Measurements from ENCODE around the gene PEX10.
A peak's percentile ranks its signal among the peaks of the same experiment; 100 is the strongest.

The PEX10 gene

GRCh38 chr1:2358072-2358471 lies 54.3 kb downstream of the PEX10 start:
- no peak overlapping the region for H2AFZ ChIP-seq (ENCODE audit: low read length)
- H3K36me3 ChIP-seq (replicated peaks; ENCODE audit: insufficient read depth, low read length): no peaks in the 10 kb centered on the region
- H3K4me1 ChIP-seq (ENCODE audit: low read length): no peaks in the 10 kb centered on the region
- H3K79me2 ChIP-seq (ENCODE audit: low read length): no peaks in the 10 kb centered on the region
- H3K27me3 ChIP-seq (replicated peaks; ENCODE audit: insufficient read depth, low read length): peaks cover 99% of the 10 kb centered on the region
- no peak overlapping the region for H3K27ac ChIP-seq (ENCODE audit: low read length)
- no peak overlapping the region for H3K4me3 ChIP-seq (ENCODE audit: low read length)
- no peak overlapping the region for H3K4me2 ChIP-seq (ENCODE audit: low read depth, low read length)
- H3K9me3 ChIP-seq (replicated peaks; ENCODE audit: insufficient read depth, low read length): no peaks in the 10 kb centered on the region
- no peak overlapping the region for H3K9ac ChIP-seq (ENCODE audit: low read length)
- H3F3A ChIP-seq (ENCODE audit: insufficient read depth, low read length): no peaks in the 10 kb centered on the region
- no peaks in the 10 kb centered on the region for H4K20me1 ChIP-seq (ENCODE audit: insufficient read depth, low read length)
- DNase-seq: no peak
- no peaks in the 10 kb centered on the region for H3K9me2 ChIP-seq (replicated peaks; ENCODE audit: insufficient read depth, low read length)
- TF ChIP-seq CTCF (IDR thresholded peaks at IDR 0.05; ENCODE audit: low read length) (no peak), EZH2 (optimal IDR thresholded peaks at IDR 0.05; ENCODE audit: low read depth, low read length) (no peak), EZH2phosphoT487 (IDR thresholded peaks at IDR 0.05; ENCODE audit: low read length) (no peak)

GRCh38 chr1:2356911-2357845 lies 55.2 kb downstream of the PEX10 start:
- no peak overlapping the region for H3K27ac ChIP-seq (ENCODE audit: low read length)
- no peaks in the 10 kb centered on the region for H3K79me2 ChIP-seq (ENCODE audit: low read length)
- no peaks in the 10 kb centered on the region for H3K9me2 ChIP-seq (replicated peaks; ENCODE audit: insufficient read depth, low read length)
- peaks cover 99% of the 10 kb centered on the region for H3K27me3 ChIP-seq (replicated peaks; ENCODE audit: insufficient read depth, low read length)
- no peak overlapping the region for H3K9ac ChIP-seq (ENCODE audit: low read length)
- no peak overlapping the region for H2AFZ ChIP-seq (ENCODE audit: low read length)
- H3K4me3 ChIP-seq (ENCODE audit: low read length): no peak overlapping the region
- no peak overlapping the region for H3K4me2 ChIP-seq (ENCODE audit: low read depth, low read length)
- H3K4me1 ChIP-seq (ENCODE audit: low read length): no peaks in the 10 kb centered on the region
- no peak for DNase-seq
- TF ChIP-seq EZH2 (optimal IDR thresholded peaks at IDR 0.05; ENCODE audit: low read depth, low read length) (no peak), CTCF (IDR thresholded peaks at IDR 0.05; ENCODE audit: low read length) (no peak), EZH2phosphoT487 (IDR thresholded peaks at IDR 0.05; ENCODE audit: low read length) (no peak)
- H4K20me1 ChIP-seq (ENCODE audit: insufficient read depth, low read length): no peaks in the 10 kb centered on the region
- H3K36me3 ChIP-seq (replicated peaks; ENCODE audit: insufficient read depth, low read length): no peaks in the 10 kb centered on the region
- H3F3A ChIP-seq (ENCODE audit: insufficient read depth, low read length): no peaks in the 10 kb centered on the region
- no peaks in the 10 kb centered on the region for H3K9me3 ChIP-seq (replicated peaks; ENCODE audit: insufficient read depth, low read length)

GRCh38 chr1:2356401-2356800 lies 56.0 kb downstream of the PEX10 start:
- Histone ChIP-seq H3K4me2 (ENCODE audit: low read depth, low read length) (no peak overlapping the region), H3F3A (ENCODE audit: insufficient read depth, low read length) (no peaks in the 10 kb centered on the region), H3K36me3 (replicated peaks; ENCODE audit: insufficient read depth, low read length) (no peaks in the 10 kb centered on the region), H3K9me2 (replicated peaks; ENCODE audit: insufficient read depth, low read length) (no peaks in the 10 kb centered on the region), H4K20me1 (ENCODE audit: insufficient read depth, low read length) (no peaks in the 10 kb centered on the region), H3K4me1 (ENCODE audit: low read length) (no peaks in the 10 kb centered on the region), H3K9me3 (replicated peaks; ENCODE audit: insufficient read depth, low read length) (no peaks in the 10 kb centered on the region), H3K27me3 (replicated peaks; ENCODE audit: insufficient read depth, low read length) (peaks cover 99% of the 10 kb centered on the region), H2AFZ (ENCODE audit: low read length) (no peak overlapping the region), H3K79me2 (ENCODE audit: low read length) (no peaks in the 10 kb centered on the region), H3K27ac (ENCODE audit: low read length) (no peak overlapping the region), H3K9ac (ENCODE audit: low read length) (no peak overlapping the region), H3K4me3 (ENCODE audit: low read length) (no peak overlapping the region)
- DNase-seq: no peak
- TF ChIP-seq EZH2phosphoT487 (IDR thresholded peaks at IDR 0.05; ENCODE audit: low read length): no peak
- peak; percentile 57 for TF ChIP-seq EZH2 (optimal IDR thresholded peaks at IDR 0.05; ENCODE audit: low read depth, low read length)
- no peak for TF ChIP-seq CTCF (IDR thresholded peaks at IDR 0.05; ENCODE audit: low read length)
